EH (cell line): ENCODE data around the gene PKN3.

Experiments
- DNase-seq: peaks from one replicate; pipeline ENCODE4 v3.0.0-alpha.2; 2015; ENCODE audit warnings: low read depth

The PKN3 gene

DNA sequence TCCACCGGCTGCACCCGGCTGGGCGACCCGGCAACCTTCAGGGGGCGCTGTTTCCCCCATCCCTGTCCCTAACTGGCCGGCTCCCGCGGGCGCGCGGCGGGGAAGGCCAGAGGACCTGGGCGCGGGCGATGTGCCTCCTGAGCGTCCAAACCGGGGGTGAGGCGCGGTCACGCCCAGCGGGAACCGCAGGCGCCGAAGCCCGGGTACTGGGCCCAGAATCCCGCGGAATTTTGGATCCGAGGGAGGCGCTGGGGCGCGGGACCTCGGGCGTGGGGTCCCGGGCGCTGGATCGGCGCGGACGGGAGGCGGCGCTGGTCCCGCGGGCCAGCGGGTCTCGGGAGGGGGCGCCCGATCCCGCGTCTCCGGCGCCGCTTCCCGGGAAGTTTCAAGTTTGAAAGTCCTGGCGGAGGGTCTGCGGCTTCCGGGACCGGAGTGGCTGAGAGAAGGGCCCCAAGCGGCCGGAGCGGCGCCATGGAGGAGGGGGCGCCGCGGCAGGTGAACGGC lies at the start of gene PKN3:
PKN3 (plus strand) TSS at position 59 of the 504 bp plus-strand sequence; CDS start at position 472, 413 bp downstream.
- DNase-seq: peak; percentile 82

- DNase-seq: no peak
Measured at GRCh38 chr9:128653908-128654307, 48.4 kb upstream of the PKN3 start.

- DNase-seq: no peak
Measured at GRCh38 chr9:128654481-128654880, 47.8 kb upstream of the PKN3 start.

- peak; percentile 94 for DNase-seq
Measured at GRCh38 chr9:128656416-128657343, 45.6 kb upstream of the PKN3 start, which contains the start of gene DYNC2I2. Gene DYNC2I2 (minus strand): TSS chr9:128656847. CDS start chr9:128656726, 121 bp downstream.

DNA sequence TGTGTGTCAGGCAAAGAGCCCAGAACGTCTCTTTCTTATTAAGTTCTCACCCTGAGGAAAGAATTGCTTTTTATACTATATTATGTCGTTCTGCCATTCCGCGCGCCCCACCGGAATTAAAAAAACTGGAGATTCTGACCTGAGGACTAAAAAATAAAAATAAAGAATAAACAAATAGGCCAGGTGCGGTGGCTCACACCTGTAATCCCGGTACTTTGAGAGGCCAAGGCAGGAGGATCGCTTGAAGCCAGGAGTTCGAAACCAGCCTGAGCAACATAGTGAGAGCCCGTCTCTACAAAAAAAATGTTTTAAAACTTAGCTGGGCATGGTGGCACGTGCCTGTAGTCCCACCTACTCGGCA lies 45.0 kb upstream of the PKN3 start:
- DNase-seq: no peak

GRCh38 chr9:128657796-128658195 lies 44.5 kb upstream of the PKN3 start:
- no peak for DNase-seq

GRCh38 chr9:128666481-128666941 lies 35.8 kb upstream of the PKN3 start:
- peak; percentile 60 for DNase-seq

- DNase-seq: no peak
Measured at GRCh38 chr9:128669786-128670185, 32.5 kb upstream of the PKN3 start.

GRCh38 chr9:128675382-128675781 lies 26.9 kb upstream of the PKN3 start:
- DNase-seq: no peak

GRCh38 chr9:128677794-128678193 lies 24.5 kb upstream of the PKN3 start:
- DNase-seq: no peak

DNA sequence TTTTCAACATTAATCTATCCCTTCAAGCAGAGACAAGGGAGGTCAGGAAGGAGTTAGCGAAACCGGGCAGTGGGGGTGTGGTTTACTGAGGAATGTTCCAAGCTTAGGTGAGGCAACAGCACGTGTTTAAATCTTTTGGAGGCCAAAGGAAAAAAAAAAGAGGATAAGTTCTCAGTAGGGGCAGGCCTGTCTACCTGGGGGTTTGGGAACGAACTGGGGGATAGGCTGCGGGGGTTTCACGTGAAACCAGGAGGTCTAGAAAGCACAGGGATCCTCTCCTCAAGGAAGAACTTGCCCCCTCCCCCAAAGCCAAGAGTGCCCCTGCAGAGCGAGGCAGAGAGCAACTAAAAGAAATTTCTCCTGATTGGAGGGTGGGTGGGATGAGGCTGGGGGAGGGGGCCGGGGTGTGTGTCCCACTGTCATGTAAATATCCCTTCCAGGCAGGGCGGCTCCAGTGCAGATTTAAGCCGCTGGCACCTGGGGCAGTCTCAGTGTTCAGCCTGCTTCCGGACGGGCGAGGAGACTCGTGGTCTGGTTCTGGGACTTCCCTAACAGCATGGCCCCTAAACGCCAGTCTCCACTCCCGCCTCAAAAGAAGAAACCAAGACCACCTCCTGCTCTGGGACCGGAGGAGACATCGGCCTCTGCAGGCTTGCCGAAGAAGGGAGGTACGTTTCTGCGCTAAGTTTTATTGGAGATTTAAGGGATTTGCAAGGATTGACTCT lies 18.8 kb upstream of the PKN3 start:
- peak; percentile 52 for DNase-seq

- DNase-seq: no peak
Measured at GRCh38 chr9:128684065-128684324, 18.3 kb upstream of the PKN3 start.

DNA sequence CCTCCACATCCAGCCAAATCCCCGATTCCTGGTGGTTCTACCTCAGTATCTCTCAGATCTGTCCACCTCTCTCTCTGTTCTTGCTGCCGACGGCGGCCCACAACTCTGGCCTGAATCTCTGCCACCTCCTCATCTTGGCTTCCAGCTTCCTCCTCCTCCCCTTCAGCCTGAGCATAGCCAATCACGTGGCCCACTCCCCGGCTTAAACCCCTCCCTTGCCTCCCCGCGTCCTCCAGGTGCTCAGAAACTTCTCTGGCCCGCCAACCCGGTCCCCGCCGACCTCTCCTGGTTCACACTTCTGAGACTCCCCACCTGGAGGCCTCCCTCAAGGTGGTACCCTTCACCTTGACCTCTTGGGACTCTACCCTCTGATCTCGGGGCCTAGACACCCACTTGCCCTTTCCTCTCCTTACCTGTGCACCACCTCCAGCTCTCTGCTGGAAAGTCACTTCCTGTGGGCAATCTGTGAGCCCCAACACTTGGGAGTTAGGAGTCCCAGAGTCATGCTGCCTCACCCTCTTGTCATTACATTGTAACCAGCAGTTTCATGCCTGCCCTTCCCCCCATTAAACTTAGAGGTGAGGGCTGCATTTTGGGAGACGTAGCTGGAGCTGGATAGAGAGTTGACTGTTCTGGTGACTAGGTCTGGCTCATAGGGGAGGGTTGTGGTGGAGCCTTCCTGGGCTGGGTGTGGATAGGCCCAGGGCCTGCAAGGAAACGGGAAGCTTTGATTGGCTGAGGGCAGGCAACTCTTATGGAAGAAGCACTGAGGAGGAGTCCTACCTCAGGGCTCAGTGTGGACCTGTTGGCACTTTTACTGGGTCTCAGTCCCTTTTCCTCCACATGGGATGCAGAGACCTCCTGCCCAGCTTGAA lies 17.7 kb upstream of the PKN3 start:
- DNase-seq: peak; percentile 83

DNA sequence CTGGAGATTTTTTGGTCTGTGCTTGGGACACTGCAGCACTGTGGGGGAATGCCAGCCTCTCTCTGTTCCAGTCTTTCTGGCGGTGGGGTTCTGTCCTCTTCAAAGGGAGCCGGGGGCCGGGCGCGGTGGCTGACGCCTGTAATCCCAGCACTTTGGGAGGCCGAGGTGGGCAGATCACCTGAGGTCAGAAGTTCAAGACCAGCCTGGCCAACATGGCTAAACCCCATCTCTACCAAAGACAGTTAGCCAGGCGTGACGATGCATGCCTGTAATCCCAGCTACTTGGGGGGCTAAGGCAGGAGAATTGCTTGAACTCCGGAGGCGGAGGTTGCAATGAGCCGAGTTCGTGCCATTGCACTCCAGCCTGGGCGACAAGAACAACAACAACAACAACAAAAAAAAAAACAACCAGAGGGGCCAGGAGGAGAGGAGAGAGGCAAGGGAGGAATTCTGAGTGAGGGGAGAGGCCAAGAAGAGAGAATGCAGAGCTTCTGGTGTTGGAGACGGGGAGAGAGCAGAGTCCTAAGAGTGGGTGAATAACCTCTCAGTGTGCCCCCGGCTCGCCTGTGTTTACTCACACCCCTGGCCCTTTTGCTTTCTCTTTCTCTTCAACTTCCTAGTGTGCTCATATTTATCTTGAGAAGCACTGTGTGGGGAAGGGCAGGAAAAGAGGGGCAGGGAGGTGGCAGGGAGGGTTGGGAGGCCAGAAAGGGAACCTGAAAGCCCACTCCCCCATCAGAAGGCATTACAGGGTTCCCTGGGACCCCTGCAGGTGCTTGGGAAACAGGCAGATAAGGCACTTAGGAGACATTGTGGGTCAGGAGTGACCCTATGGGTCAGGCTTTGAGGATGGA lies 16.4 kb upstream of the PKN3 start:
- peak; percentile 6 for DNase-seq

DNA sequence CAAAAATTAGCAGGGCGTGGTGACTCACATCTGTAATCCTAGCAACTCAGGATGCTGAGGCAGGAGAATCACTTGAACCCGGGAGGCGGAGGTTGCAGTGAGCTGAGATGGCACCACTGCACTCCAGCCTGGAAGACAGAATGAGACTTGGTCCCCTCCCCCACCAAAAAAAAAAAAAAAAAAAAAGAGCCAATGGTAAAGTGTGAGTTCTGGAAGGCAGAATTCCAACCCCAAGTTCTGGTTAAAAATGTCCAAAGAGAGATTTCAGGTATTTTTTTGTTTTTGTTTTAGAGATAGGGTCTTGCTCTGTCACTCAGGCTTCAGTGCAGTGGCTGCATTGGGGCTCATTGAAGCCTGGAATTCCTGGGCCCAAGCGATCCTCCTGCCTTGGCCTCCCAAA lies 14.8 kb upstream of the PKN3 start:
- no peak for DNase-seq

GRCh38 chr9:128688501-128689292 lies 13.6 kb upstream of the PKN3 start, which contains the start of gene SET:
Gene SET (plus strand): TSS chr9:128689222. CDS start chr9:128689583, 361 bp downstream.
- DNase-seq: peak; percentile 95

DNA sequence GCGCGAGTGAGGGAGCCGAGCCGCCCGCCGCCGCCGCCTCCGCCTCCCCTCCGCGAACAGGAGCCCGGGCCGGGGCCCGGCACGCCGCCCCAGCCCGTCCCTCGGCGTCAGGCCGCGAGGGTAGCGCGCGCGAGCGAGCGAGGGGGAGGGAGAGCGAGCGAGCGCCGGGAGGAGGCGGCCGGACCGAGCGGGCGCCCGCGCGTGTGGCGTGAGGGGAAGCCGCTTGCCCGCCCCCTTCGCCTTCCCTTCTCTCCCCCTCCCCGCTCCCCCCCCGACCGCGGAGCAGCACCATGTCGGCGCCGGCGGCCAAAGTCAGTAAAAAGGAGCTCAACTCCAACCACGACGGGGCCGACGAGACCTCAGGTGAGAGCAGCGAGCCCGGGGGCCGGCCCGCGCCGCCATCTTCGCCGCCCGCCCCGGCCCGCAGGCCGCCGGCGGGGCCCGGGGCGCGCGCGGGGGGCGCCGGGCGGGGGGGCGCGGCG lies 13.0 kb upstream of the PKN3 start:
- no peak for DNase-seq

DNA sequence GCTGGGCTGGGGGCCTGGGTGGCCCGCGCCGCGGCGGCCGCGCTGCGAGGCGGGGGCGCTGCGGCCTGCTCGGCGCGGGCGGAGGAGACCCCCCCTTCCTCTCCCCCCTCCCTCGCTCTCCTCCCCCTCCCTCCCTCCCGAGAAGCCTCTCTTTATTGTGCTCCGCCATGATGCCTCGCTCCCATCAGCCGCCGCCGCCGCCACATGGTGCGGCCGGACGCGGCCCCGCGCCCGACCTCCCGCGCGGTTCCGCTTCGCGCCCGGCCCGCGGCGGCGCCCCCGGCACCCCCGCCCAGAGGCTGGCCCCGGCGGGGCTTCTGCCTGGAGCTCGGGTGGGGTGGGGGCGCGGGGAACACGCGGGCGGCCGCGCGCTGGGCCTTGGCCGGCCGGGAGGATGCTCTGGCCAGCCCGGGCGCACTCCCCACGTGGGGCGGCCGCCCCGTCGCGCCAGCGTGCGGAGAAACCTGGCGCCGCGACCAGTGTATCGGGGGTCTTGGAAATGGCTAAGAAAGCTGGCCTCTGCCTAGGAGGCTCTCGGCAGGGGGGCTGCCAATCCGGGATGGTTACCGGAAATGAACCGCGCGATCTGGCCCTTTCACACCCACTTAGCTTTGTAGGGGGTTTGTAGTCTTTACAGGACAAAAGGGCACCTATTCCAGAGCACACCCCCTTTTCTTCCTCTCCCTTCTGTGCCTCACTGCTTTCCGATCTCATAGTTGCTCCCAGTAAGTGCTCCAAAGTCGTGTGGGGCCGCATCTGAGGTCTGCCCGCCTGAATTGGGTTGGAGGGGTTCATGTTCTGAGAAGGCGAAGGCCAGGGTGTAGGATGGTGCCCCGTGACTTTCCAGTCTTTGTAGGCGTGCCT lies 12.3 kb upstream of the PKN3 start:
- DNase-seq: peak; percentile 61

DNA sequence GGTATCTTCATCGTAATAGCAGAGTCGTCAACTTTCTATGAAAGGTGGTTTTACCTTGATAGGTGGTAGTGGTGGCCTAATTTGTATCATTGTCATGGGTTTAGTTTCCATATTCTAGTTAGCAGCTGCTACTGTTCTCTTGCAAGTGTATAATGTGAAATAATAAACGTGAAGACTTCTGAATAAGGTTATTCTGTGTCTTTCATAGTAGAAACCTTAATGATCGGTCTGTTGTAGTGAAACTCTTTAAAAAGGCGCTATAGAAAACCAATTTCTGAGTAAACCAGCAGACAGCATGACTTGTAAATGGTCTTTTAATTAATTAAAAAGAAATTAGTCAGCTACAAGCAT lies 11.6 kb upstream of the PKN3 start:
- DNase-seq: no peak
